ENCODE results near the gene RAD51AP2.
"Not testable (repeated sequence)": the region's sequence is repeated elsewhere in the genome, so short reads cannot be mapped to it uniquely, and the experiment has no call there.

RAD51AP2 gene

GRCh38 chr2:17518212-17519154 is at the start of gene RAD51AP2:
RAD51AP2 (minus strand) TSS chr2:17518440; CDS start chr2:17518415, 25 bp downstream.
- TF ChIP-seq EZH2 (IDR thresholded peaks at IDR 0.05; ENCODE audit: borderline replicate concordance, low read length) (no peak), CTCF (IDR thresholded peaks at IDR 0.05; ENCODE audit: low read length) (no peak)
- Histone ChIP-seq H3K27ac (ENCODE audit: low read depth, low read length, poor library complexity, severe bottlenecking) (peak within 1 kb of the TSS; percentile 81), H2AFZ (ENCODE audit: low read length) (peak within 1 kb of the TSS; percentile 64; the same call in 1 of the 2 replicates), H3K36me3 (ENCODE audit: insufficient read depth, low read length) (no peaks in the 10 kb centered on the region), H4K20me1 (ENCODE audit: insufficient read depth, low read length) (no peaks in the 10 kb centered on the region), H3K79me2 (ENCODE audit: insufficient read depth, low read length) (no peaks in the 10 kb centered on the region), H3K9me3 (ENCODE audit: low read length) (no peaks in the 10 kb centered on the region), H3K27me3 (ENCODE audit: insufficient read depth, low read length) (no peaks in the 10 kb centered on the region), H3K4me2 (ENCODE audit: low read length) (peak within 1 kb of the TSS; percentile 98), H3K4me1 (ENCODE audit: insufficient read depth, low read length, severe bottlenecking) (peaks cover 46% of the 10 kb centered on the region), H3K9me2 (ENCODE audit: low read depth, low read length) (no peaks in the 10 kb centered on the region), H3K9ac (ENCODE audit: low read length) (peak within 1 kb of the TSS; percentile 78), H3F3A (ENCODE audit: insufficient read depth, low read length) (no peaks in the 10 kb centered on the region), H3K4me3 (ENCODE audit: low read depth, low read length, poor library complexity, severe bottlenecking) (peak within 1 kb of the TSS; percentile 64)

- H3K36me3 ChIP-seq (ENCODE audit: insufficient read depth, low read length); H3F3A ChIP-seq (ENCODE audit: insufficient read depth, low read length); H3K4me2 ChIP-seq (ENCODE audit: low read length); H3K79me2 ChIP-seq (ENCODE audit: insufficient read depth, low read length); H2AFZ ChIP-seq (ENCODE audit: low read length); H3K9ac ChIP-seq (ENCODE audit: low read length); H3K4me3 ChIP-seq (ENCODE audit: low read depth, low read length, poor library complexity, severe bottlenecking); H4K20me1 ChIP-seq (ENCODE audit: insufficient read depth, low read length); H3K9me2 ChIP-seq (ENCODE audit: low read depth, low read length); H3K27me3 ChIP-seq (ENCODE audit: insufficient read depth, low read length); H3K9me3 ChIP-seq (ENCODE audit: low read length); H3K4me1 ChIP-seq (ENCODE audit: insufficient read depth, low read length, severe bottlenecking); H3K27ac ChIP-seq (ENCODE audit: low read depth, low read length, poor library complexity, severe bottlenecking): not testable (repeated sequence)
These were observed 47.5 kb upstream of the RAD51AP2 start for GRCh38 chr2:17565726-17566125.

- H3K4me1 ChIP-seq (ENCODE audit: insufficient read depth, low read length, severe bottlenecking): no peaks in the 10 kb centered on the region
- H3K79me2 ChIP-seq (ENCODE audit: insufficient read depth, low read length): no peaks in the 10 kb centered on the region
- no peaks in the 10 kb centered on the region for H4K20me1 ChIP-seq (ENCODE audit: insufficient read depth, low read length)
- H2AFZ ChIP-seq (ENCODE audit: low read length): no peak overlapping the region
- H3K9ac ChIP-seq (ENCODE audit: low read length): no peak overlapping the region
- no peak overlapping the region for H3K27ac ChIP-seq (ENCODE audit: low read depth, low read length, poor library complexity, severe bottlenecking)
- H3K27me3 ChIP-seq (ENCODE audit: insufficient read depth, low read length): no peaks in the 10 kb centered on the region
- no peak overlapping the region for H3K4me3 ChIP-seq (ENCODE audit: low read depth, low read length, poor library complexity, severe bottlenecking)
- no peaks in the 10 kb centered on the region for H3K9me3 ChIP-seq (ENCODE audit: low read length)
- H3F3A ChIP-seq (ENCODE audit: insufficient read depth, low read length): no peaks in the 10 kb centered on the region
- no peaks in the 10 kb centered on the region for H3K9me2 ChIP-seq (ENCODE audit: low read depth, low read length)
- no peak overlapping the region for H3K4me2 ChIP-seq (ENCODE audit: low read length)
- no peak for TF ChIP-seq EZH2 (IDR thresholded peaks at IDR 0.05; ENCODE audit: borderline replicate concordance, low read length)
- TF ChIP-seq CTCF (IDR thresholded peaks at IDR 0.05; ENCODE audit: low read length): no peak
- H3K36me3 ChIP-seq (ENCODE audit: insufficient read depth, low read length): no peaks in the 10 kb centered on the region
These were observed 40.6 kb upstream of the RAD51AP2 start for GRCh38 chr2:17558878-17559277.
